ENCODE measurements around the gene INSIG1.

GRCh38 chr7:155309021-155309338 lies 11.3 kb downstream of the INSIG1 start:
- TF ChIP-seq CTCF (IDR thresholded peaks at IDR 0.05 in 8 of 11, conservative IDR thresholded peaks at IDR 0.05 in 3 of 11) = no peak
- no peak for TF ChIP-seq POLR2A (IDR thresholded peaks at IDR 0.05)
